K562 (cell line): Measurements from ENCODE around the gene COL13A1. TPM values are rescaled to one million over a fixed set of nuclear protein-coding genes. Genes with fewer than 3 reads are reported as not detected.

Experiments used
- ATAC-seq: fragments of 200-7000 bp; cut with Tn5 transposase; 3 replicates; pipeline ENCODE4 v1.9.1; 2020; ENCODE audit warnings: moderate library complexity
- BruUV-seq: library from RNA; stranded (reverse); fragments of 400-500 nt; replicated peaks from 2 replicates; lab custom pipeline; 2021; lab: Mats Ljungman, UMichigan
- CTCF ChIA-PET: fragments of 300-600 bp; formaldehyde crosslinking; extraction: SDS; loops from one replicate; lab custom pipeline; 2021; ENCODE audit warnings: low intra/inter-chr PET ratio; lab: Yijun Ruan, JAX
- POLR2A ChIA-PET: fragments of 300-600, 350-650 bp; sonication (Branson Sonifier 250); formaldehyde crosslinking; extraction: SDS; loops from one replicate; lab custom pipeline; 2021; ENCODE audit warnings: antibody characterized with exemption, inconsistent platforms; lab: Yijun Ruan, JAX
- DNase-seq, 4 experiments: peaks; one replicate each; pipeline versions ENCODE4 v3.0.0 to v3.0.0-alpha.2; 2011 to 2018; ENCODE audit warnings: low spot score in 3 of 4, mixed read lengths in 3 of 4; ENCODE audit errors: extremely low read depth in 1 of 4
- FAIRE-seq: peaks from 2 replicates; lab custom pipeline; 2011; peaks lifted over from hg19 to GRCh38; lab: Jason Lieb, UNC
- H2AFZ ChIP-seq: 2 replicates; pipeline ENCODE4 v1.6.0; 2011; ENCODE audit warnings: low read depth, low read length, control low read depth, inconsistent platforms
- H3K27ac ChIP-seq: fragments of 200-600 bp; 3 replicates; pipeline ENCODE4 v1.8.0; 2011; ENCODE audit warnings: low read depth, mild to moderate bottlenecking, control low read depth, inconsistent platforms, low read length, moderate library complexity, mixed read lengths; ENCODE audit errors: extremely low read depth
- H3K27me3 ChIP-seq, 2 experiments: fragments of 300-600 bp in 1 of 2; 2 replicates in 1 of 2; 3 replicates in 1 of 2; pipeline versions ENCODE4 v1.6.0 to v1.8.0; 2011; ENCODE audit warnings: inconsistent platforms in 2 of 2, low read length in 2 of 2, mild to moderate bottlenecking in 1 of 2, mixed read lengths in 1 of 2, moderate library complexity in 1 of 2; ENCODE audit not compliant: control insufficient read depth in 2 of 2, insufficient read depth in 2 of 2
- H3K36me3 ChIP-seq: fragments of 300-600 bp; 3 replicates; pipeline ENCODE4 v1.8.0; 2011; ENCODE audit warnings: mild to moderate bottlenecking, low read length, inconsistent platforms; ENCODE audit not compliant: control insufficient read depth, insufficient read depth
- H3K4me1 ChIP-seq, 2 experiments: fragments of 200-600 bp in 1 of 2; replicated peaks in 1 of 2; 2 replicates in 1 of 2; 3 replicates in 1 of 2; pipeline versions ENCODE4 v1.5.1 to v1.8.0; 2011; ENCODE audit warnings: inconsistent platforms in 2 of 2, low read length in 2 of 2, mild to moderate bottlenecking in 1 of 2, mixed read lengths in 1 of 2, moderate library complexity in 1 of 2; ENCODE audit not compliant: control insufficient read depth in 2 of 2, insufficient read depth in 2 of 2
- H3K4me2 ChIP-seq: 2 replicates; pipeline ENCODE4 v1.6.1; 2011; ENCODE audit warnings: low read length, control low read depth, inconsistent platforms, mixed read lengths; ENCODE audit not compliant: insufficient read depth
- H3K4me3 ChIP-seq: fragments of 200-600 bp; sonication (generic), shearing (Covaris generic); 2 replicates; pipeline ENCODE4 v1.5.1; 2016; ENCODE audit warnings: control low read depth, inconsistent platforms
- H3K79me2 ChIP-seq: fragments of 200-600 bp; 3 replicates; pipeline ENCODE4 v1.8.0; 2011; ENCODE audit warnings: low read length, inconsistent platforms; ENCODE audit not compliant: control insufficient read depth, insufficient read depth
- H3K9ac ChIP-seq, 2 experiments: 2 replicates each; pipeline versions ENCODE4 v1.6.0 to v1.6.1; 2011; ENCODE audit warnings: low read depth in 2 of 2, low read length in 2 of 2, control low read depth in 1 of 2, inconsistent platforms in 1 of 2, mild to moderate bottlenecking in 1 of 2, mixed read lengths in 1 of 2; ENCODE audit not compliant: insufficient read depth in 1 of 2
- H3K9me1 ChIP-seq: one replicate; pipeline ENCODE4 v1.6.0; 2011; ENCODE audit warnings: inconsistent platforms, mild to moderate bottlenecking, low read length, moderate library complexity; ENCODE audit not compliant: control insufficient read depth, insufficient read depth
- H3K9me3 ChIP-seq: replicated peaks from 2 replicates; pipeline ENCODE4 v1.5.1; 2011; ENCODE audit warnings: low read depth, low read length, inconsistent platforms; ENCODE audit not compliant: control insufficient read depth, insufficient read depth
- H4K20me1 ChIP-seq: replicated peaks from 2 replicates; pipeline ENCODE4 v1.6.1; 2011; ENCODE audit warnings: low read length, inconsistent platforms, mixed read lengths; ENCODE audit not compliant: control insufficient read depth, insufficient read depth
- ATF3 ChIP-seq, 2 experiments: fragments of 450-650 bp in 1 of 2; sonication (generic) in 1 of 2; formaldehyde crosslinking in 1 of 2; IDR thresholded peaks in 1 of 2; conservative IDR thresholded peaks in 1 of 2; 2 replicates each; pipeline versions ENCODE4 v1.6.1 to v1.8.1; 2016 to 2023; ENCODE audit warnings: mild to moderate bottlenecking in 2 of 2, moderate library complexity in 2 of 2, inconsistent platforms in 1 of 2, missing genetic modification reagents in 1 of 2
- CTCF ChIP-seq, 3 experiments: IDR thresholded peaks in 2 of 3; conservative IDR thresholded peaks in 1 of 3; 2 replicates each; pipeline ENCODE4 v1.5.1; 2011 to 2012; ENCODE audit warnings: low read length in 3 of 3, mild to moderate bottlenecking in 3 of 3, control low read depth in 2 of 3, improper control_type of control experiment in 1 of 3, inconsistent platforms in 1 of 3, low read depth in 1 of 3, mixed read lengths in 1 of 3, moderate library complexity in 1 of 3; ENCODE audit not compliant: insufficient read depth in 2 of 3
- RUNX1 ChIP-seq: sonication (generic); IDR thresholded peaks from 2 replicates; pipeline ENCODE4 v1.6.1; 2016; ENCODE audit warnings: antibody characterized with exemption, low read depth
- ZNF764 ChIP-seq: fragments of 250-450 bp; sonication (Bioruptor Pico); IDR thresholded peaks from 2 replicates; pipeline ENCODE4 v1.4.0; 2020; ENCODE audit warnings: low read depth, mild to moderate bottlenecking, moderate library complexity
- WGBS: fragments of 100-300 bp; shearing (Covaris generic); methylation state at CpG from one replicate; pipeline ENCODE4 v1.1.6; 2016; ENCODE audit warnings: low coverage, mixed read lengths; ENCODE audit not compliant: insufficient coverage; ENCODE audit errors: missing lambda C conversion rate; 5-methylcytosine and 5-hydroxymethylcytosine counted together
- in situ Hi-C: fragments of 300-500 bp; cut with MboI; formaldehyde crosslinking; loops from 4 replicates; pipeline ENCODE4 v1.15.0; 2018; ENCODE audit warnings: inconsistent platforms, mixed read lengths
- intact Hi-C: fragments of 100-400 bp; cut with micrococcal nuclease; formaldehyde crosslinking; loops from 2 replicates; pipeline ENCODE4 v1.14.2; 2022
- polyA plus RNA-seq, 8 experiments: library from polyadenylated mRNA; depleted of rRNA in 4 of 8; stranded (reverse) in 5 of 8; unstranded in 3 of 8; fragments of >200 nt; fragmentation: Nextera tagmentation in 2 of 8; fragmentation: Illumina TruSeq in 1 of 8; extraction: Ambion mirVana in 2 of 8; extraction: Trizol in 1 of 8; gene quantifications; 2 replicates each; pipeline versions ENCODE4 v1.2.1 to v1.2.3, GENCODE V29; 2011 to 2014; ENCODE audit warnings: inconsistent platforms in 1 of 8, missing spikeins in 1 of 8
- total RNA-seq, 7 experiments: library from RNA; depleted of rRNA in 6 of 7; stranded (reverse); fragments of >200 nt in 6 of 7; fragmentation: Illumina TruSeq in 2 of 7; extraction: Trizol in 2 of 7; gene quantifications; 2 replicates each; pipeline versions ENCODE4 v1.2.1 to v1.2.3, GENCODE V29; 2011 to 2021; ENCODE audit warnings: low replicate concordance in 1 of 7

COL13A1 gene
- total and polyA plus RNA-seq, 9 of the 15 experiments (the other 6 are each of a cell fraction or from before 2014, with no cell fraction given) = not detected

- ChIA-PET POLR2A (interaction anchor here (0.8 to 1.3 kb wide), 2 partner anchors 10 to 13 kb away, joined by 5 to 6 read pairs; no protein-coding TSS in a partner anchor), CTCF (no interaction called here)
- Histone ChIP-seq H3K4me1 (no peaks in the 10 kb centered on the region), H3K36me3 (no peaks in the 10 kb centered on the region), H3K79me2 (no peaks in the 10 kb centered on the region), H4K20me1 (no peaks in the 10 kb centered on the region; the same call in 1 of the 2 replicates), H3K9me3 (no peaks in the 10 kb centered on the region), H3K27me3 (peaks cover 0 to 17% of the 10 kb centered on the region in 2 experiments; a peak in 1 of 5 replicates), H3K4me3 (no peak overlapping the region), H3K9ac (no peak overlapping the region), H3K27ac (no peak overlapping the region), H3K9me1 (no peaks in the 10 kb centered on the region), H3K4me2 (no peak overlapping the region), H2AFZ (no peak overlapping the region)
- BruUV-seq = no TSS peak
- intact Hi-C loops = loop anchor here (10.0 kb wide), 1 partner anchor 269 kb away; no protein-coding TSS in a partner anchor
- in situ Hi-C loops = no loop called here
- DNase-seq (no peak), FAIRE-seq (no peak), ATAC-seq (no peak)
- TF ChIP-seq RUNX1 (no peak), CTCF (IDR thresholded peaks at IDR 0.05 in 2 of 3, conservative IDR thresholded peaks at IDR 0.05 in 1 of 3; ENCODE audit: insufficient read depth in 2 of 3, low read depth in 1 of 3, low read length in 3 of 3) (peak in 2 of 3 experiments; percentile 17 to 30; a peak in 1 of 6 replicates), ATF3 (IDR thresholded peaks at IDR 0.05) (peak; percentile 36; the same call in 1 of the 2 replicates), ATF3 (CRISPR knock-in tag; conservative IDR thresholded peaks at IDR 0.05) (no peak), ZNF764 (no peak)
- WGBS = 0% methylated on average over 2 of the region's 2 CpGs
Observed at GRCh38 chr10:69783515-69783914, 18.2 kb upstream of the COL13A1 start.
